Stimulated activated CD4-positive, alpha-beta T cell treated with anti-CD3 and anti-CD28 coated beads, Interleukin-15, amount 100 ng/mL, for 24 hours (primary cell): Measurements from ENCODE around the gene CENPF.

Source experiments
- DNase-seq: peaks from one replicate; pipeline ENCODE4 v3.0.0-alpha.2; 2020

The CENPF gene

GRCh38 chr1:214632091-214632490, 29.1 kb downstream of the CENPF start:
- no peak for DNase-seq

DNA sequence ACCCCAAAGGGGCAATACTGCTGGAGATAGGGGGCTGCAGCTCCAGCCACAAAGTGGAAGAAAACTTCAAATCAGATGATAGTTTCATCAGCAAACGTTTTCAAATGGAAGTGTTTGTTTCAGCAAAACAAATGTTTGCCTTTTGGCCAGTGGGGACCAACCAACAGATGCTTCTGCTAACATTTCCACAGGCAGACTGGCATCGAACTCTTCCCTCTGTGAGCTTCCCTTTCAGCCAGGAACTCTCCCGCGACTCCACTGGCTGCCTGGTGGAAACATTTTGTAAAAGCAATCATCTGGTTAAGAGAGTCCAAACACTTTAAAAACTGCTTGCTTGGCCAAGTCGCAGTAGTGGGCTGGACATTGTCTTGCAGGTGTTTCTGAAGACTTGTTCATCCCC, 30.7 kb downstream of the CENPF start:
- no peak for DNase-seq

GRCh38 chr1:214634267-214634666, 31.3 kb downstream of the CENPF start:
- no peak for DNase-seq

DNA sequence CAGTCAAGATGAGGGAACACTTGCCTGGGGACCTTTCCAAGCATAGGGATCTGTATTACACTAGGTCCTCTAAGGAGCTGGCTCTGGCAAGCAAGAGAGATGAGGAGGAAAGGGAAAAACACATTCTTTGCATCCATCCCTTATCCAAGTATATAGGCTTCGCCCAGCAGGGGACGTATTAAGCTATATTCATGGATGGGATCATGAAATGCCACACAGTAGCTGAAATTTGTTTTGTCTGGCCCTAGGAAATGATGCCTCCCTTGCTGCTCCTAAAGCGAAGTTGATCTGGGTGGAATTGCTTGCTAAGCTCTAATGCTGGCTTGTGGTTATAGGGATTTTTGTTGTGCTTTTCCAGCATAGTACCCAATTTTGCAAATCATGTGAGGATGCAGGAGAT, 32.1 kb downstream of the CENPF start:
- no peak for DNase-seq

GRCh38 chr1:214635506-214635905, 32.5 kb downstream of the CENPF start:
- DNase-seq = no peak

GRCh38 chr1:214636436-214636835, 33.4 kb downstream of the CENPF start:
- no peak for DNase-seq

GRCh38 chr1:214637125-214637524, 34.1 kb downstream of the CENPF start:
- DNase-seq = no peak

DNA sequence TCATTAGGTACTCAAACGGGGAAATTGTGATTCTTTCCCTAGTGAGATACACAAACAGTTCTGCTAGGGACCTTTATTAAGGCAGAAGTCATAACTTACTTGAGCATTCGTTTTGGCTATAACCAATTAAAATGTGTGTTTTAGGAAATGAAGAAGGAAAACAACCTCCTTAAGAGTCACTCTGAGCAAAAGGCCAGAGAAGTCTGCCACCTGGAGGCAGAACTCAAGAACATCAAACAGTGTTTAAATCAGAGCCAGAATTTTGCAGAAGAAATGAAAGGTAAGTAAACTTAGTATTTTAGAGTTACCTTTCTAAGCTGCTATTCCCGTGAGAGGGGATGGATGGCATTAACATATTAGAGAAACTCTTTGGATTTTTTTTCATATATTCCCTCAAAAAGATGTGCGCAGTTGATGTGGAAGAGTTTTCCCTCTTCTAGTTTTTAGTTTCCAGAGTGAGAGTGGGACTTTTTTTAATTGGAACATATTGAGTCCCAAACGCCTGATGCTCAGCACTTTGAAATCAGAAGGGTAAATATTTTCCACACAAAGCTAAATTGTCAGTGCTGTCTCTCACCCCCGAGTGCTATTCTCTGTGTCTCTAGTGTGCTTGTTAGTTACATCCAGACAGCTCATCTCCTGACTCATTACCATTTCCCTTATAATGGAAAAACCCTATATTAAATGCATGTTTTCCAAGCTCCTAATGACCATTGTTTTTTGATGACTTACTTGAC, 34.9 kb downstream of the CENPF start:
- DNase-seq = peak; percentile 7

- no peak for DNase-seq
These were observed 35.4 kb downstream of the CENPF start for GRCh38 chr1:214638459-214638807.

GRCh38 chr1:214638997-214639396, 36.0 kb downstream of the CENPF start:
- no peak for DNase-seq

DNA sequence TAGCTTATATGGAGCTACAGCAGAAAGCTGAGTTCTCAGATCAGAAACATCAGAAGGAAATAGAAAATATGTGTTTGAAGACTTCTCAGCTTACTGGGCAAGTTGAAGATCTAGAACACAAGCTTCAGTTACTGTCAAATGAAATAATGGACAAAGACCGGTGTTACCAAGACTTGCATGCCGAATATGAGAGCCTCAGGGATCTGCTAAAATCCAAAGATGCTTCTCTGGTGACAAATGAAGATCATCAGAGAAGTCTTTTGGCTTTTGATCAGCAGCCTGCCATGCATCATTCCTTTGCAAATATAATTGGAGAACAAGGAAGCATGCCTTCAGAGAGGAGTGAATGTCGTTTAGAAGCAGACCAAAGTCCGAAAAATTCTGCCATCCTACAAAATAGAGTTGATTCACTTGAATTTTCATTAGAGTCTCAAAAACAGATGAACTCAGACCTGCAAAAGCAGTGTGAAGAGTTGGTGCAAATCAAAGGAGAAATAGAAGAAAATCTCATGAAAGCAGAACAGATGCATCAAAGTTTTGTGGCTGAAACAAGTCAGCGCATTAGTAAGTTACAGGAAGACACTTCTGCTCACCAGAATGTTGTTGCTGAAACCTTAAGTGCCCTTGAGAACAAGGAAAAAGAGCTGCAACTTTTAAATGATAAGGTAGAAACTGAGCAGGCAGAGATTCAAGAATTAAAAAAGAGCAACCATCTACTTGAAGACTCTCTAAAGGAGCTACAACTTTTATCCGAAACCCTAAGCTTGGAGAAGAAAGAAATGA, 37.6 kb downstream of the CENPF start:
- DNase-seq = no peak

GRCh38 chr1:214641214-214641895, 38.4 kb downstream of the CENPF start:
- DNase-seq = no peak

- no peak for DNase-seq
These were observed 40.0 kb downstream of the CENPF start for GRCh38 chr1:214643030-214643429.

GRCh38 chr1:214645712-214646111, 42.7 kb downstream of the CENPF start:
- DNase-seq = no peak

- no peak for DNase-seq
These were observed 45.8 kb downstream of the CENPF start for GRCh38 chr1:214648801-214649200.

- no peak for DNase-seq
These were observed 46.6 kb downstream of the CENPF start for GRCh38 chr1:214649607-214650006.

DNA sequence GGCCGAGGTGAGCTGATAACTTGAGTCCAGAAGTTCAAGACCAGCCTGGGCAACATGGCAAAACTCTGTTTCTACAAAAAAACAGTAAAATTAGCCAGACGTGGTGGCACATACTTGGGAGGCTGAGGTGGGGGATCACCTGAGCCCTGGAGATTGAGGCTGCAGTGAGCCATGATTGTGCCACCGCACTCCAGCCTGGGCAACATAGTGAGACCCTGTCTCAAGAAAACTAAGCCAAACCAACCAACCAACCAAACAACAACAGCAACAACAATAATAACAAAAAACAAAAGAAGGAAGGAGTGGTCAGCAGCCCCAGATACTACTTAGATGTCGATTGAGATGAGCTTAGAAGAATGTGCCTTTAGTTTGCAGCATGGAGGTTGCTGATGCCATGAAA, 47.7 kb downstream of the CENPF start:
- DNase-seq = no peak

- DNase-seq = no peak
These were observed 54.3 kb downstream of the CENPF start for GRCh38 chr1:214657299-214657698.

GRCh38 chr1:214658175-214658574, 55.2 kb downstream of the CENPF start:
- DNase-seq = no peak

- no peak for DNase-seq
These were observed 55.8 kb downstream of the CENPF start for GRCh38 chr1:214658785-214659184.

DNA sequence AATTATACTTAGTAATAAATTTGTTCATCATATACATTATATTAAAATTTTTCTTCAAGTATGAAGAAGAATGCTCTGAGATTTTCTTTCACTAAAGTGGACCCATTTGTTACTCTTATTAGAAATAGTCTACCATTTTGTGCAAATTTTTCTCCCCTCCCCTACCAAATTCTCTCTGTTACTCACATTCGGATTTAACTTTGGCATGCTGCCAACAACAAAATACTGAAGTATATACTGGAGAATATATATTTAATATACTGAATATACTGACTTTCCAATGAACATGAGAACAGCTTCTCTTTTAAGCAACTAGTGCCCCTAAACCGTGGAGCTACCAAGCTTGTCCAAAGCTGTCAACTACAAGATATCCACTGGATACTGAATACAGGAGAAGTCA, 57.2 kb downstream of the CENPF start:
- DNase-seq = no peak

- peak; percentile 20 for DNase-seq
These were observed 57.9 kb downstream of the CENPF start for GRCh38 chr1:214660900-214661299.

GRCh38 chr1:214662223-214662785, 59.3 kb downstream of the CENPF start:
- no peak for DNase-seq
